OCI-LY1 (cell line): ENCODE results near the gene ODF4.
A peak's percentile ranks its signal among the peaks of the same experiment; 100 is the strongest.

Experiments
- H2AFZ ChIP-seq: fragments of 200-600 bp; sonication (generic), shearing (Covaris generic); 2 replicates; pipeline ENCODE4 v1.6.0; 2014; ENCODE audit warnings: antibody characterized with exemption, mild to moderate bottlenecking, low read length
- H3F3A ChIP-seq: fragments of 200-600 bp; sonication (generic), shearing (Covaris generic); 2 replicates; pipeline ENCODE4 v1.6.0; 2014; ENCODE audit warnings: mild to moderate bottlenecking, antibody characterized with exemption, low read length, moderate library complexity; ENCODE audit not compliant: insufficient read depth
- H3K27ac ChIP-seq: fragments of 200-600 bp; sonication (generic); 2 replicates; pipeline ENCODE4 v1.5.1; 2014; ENCODE audit warnings: low read length, mixed run types, mild to moderate bottlenecking, low read depth; ENCODE audit not compliant: poor library complexity, severe bottlenecking
- H3K27me3 ChIP-seq: fragments of 200-600 bp; sonication (generic); 2 replicates; pipeline ENCODE4 v1.6.0; 2014; ENCODE audit warnings: antibody characterized with exemption, mild to moderate bottlenecking, low read length, moderate library complexity; ENCODE audit not compliant: insufficient read depth
- H3K36me3 ChIP-seq: fragments of 200-600 bp; sonication (generic); 2 replicates; pipeline ENCODE4 v1.6.1; 2014; ENCODE audit warnings: mild to moderate bottlenecking, antibody characterized with exemption, low read length, moderate library complexity, mixed read lengths; ENCODE audit not compliant: insufficient read depth
- H3K4me1 ChIP-seq: fragments of 200-600 bp; sonication (generic); 2 replicates; pipeline ENCODE4 v1.5.1; 2014; ENCODE audit warnings: mild to moderate bottlenecking, low read length, moderate library complexity; ENCODE audit not compliant: insufficient read depth, severe bottlenecking
- H3K4me2 ChIP-seq: fragments of 200-600 bp; sonication (generic), shearing (Covaris generic); 2 replicates; pipeline ENCODE4 v1.6.1; 2014; ENCODE audit warnings: low read length
- H3K4me3 ChIP-seq: fragments of 200-600 bp; sonication (generic); 2 replicates; pipeline ENCODE4 v1.5.1; 2014; ENCODE audit warnings: low read length, low read depth, mild to moderate bottlenecking, mixed read lengths; ENCODE audit not compliant: poor library complexity, severe bottlenecking
- H3K79me2 ChIP-seq: fragments of 200-600 bp; shearing (Covaris generic); 2 replicates; pipeline ENCODE4 v1.6.1; 2016; ENCODE audit warnings: mixed run types, low read length, mixed read lengths; ENCODE audit not compliant: insufficient read depth
- H3K9ac ChIP-seq: fragments of 200-600 bp; sonication (generic), shearing (Covaris generic); 2 replicates; pipeline ENCODE4 v1.6.1; 2014; ENCODE audit warnings: mild to moderate bottlenecking, low read length, mixed read lengths
- H3K9me2 ChIP-seq: fragments of 200-600 bp; sonication (generic), shearing (Covaris generic); 2 replicates; pipeline ENCODE4 v1.6.1; 2014; ENCODE audit warnings: low read depth, mild to moderate bottlenecking, low read length, mixed read lengths
- H3K9me3 ChIP-seq: fragments of 200-600 bp; shearing (Covaris generic); 2 replicates; pipeline ENCODE4 v1.6.1; 2014; ENCODE audit warnings: low read length, mixed read lengths
- H4K20me1 ChIP-seq: fragments of 200-600 bp; sonication (generic), shearing (Covaris generic); 2 replicates; pipeline ENCODE4 v1.6.0; 2016; ENCODE audit warnings: mild to moderate bottlenecking, low read length; ENCODE audit not compliant: insufficient read depth
- CTCF ChIP-seq: fragments of 200-600 bp; sonication (generic), shearing (Covaris generic); IDR thresholded peaks from 2 replicates; pipeline ENCODE4 v1.5.1; 2017; ENCODE audit warnings: mild to moderate bottlenecking, antibody characterized with exemption, low read length, moderate library complexity, mixed read lengths
- EZH2 ChIP-seq: fragments of 200-600 bp; sonication (generic), shearing (Covaris generic); IDR thresholded peaks from 2 replicates; pipeline ENCODE4 v1.8.0; 2017; ENCODE audit warnings: borderline replicate concordance, mixed run types, mild to moderate bottlenecking, antibody characterized with exemption, low read length, moderate library complexity, mixed read lengths

ODF4 gene

GRCh38 chr17:8383143-8383822 lies 43.6 kb downstream of the ODF4 start, which contains the start of gene RPL26:
RPL26 (minus strand) TSS chr17:8383193; CDS start chr17:8382310, 883 bp downstream.
- H3K27me3 ChIP-seq, result no peaks in the 10 kb centered on the region
- no peaks in the 10 kb centered on the region for H3K9me2 ChIP-seq
- peaks cover 44% of the 10 kb centered on the region for H3K36me3 ChIP-seq
- H3F3A ChIP-seq, result 0 out of 2 replicates have a peak, but pooled peaks cover 8% of the 10 kb centered on the region
- peaks cover 40% of the 10 kb centered on the region for H3K4me1 ChIP-seq
- H3K4me3 ChIP-seq, result peak within 1 kb of the TSS; percentile 89
- peak within 1 kb of the TSS; percentile 87 for H3K4me2 ChIP-seq
- H3K27ac ChIP-seq, result peak within 1 kb of the TSS; percentile 65
- H3K9me3 ChIP-seq, result no peaks in the 10 kb centered on the region
- peak within 1 kb of the TSS; percentile 96 for H3K9ac ChIP-seq
- TF ChIP-seq CTCF (peak; percentile 98), EZH2 (no peak)
- peaks cover 19% of the 10 kb centered on the region for H3K79me2 ChIP-seq
- H2AFZ ChIP-seq, result peak within 1 kb of the TSS; percentile 68; the same call in 1 of the 2 replicates
- H4K20me1 ChIP-seq, result no peaks in the 10 kb centered on the region

GRCh38 chr17:8384801-8385378 lies 45.2 kb downstream of the ODF4 start:
- H3K27me3 ChIP-seq, result no peaks in the 10 kb centered on the region
- peaks cover 28% of the 10 kb centered on the region for H3K36me3 ChIP-seq
- no peak overlapping the region for H3K27ac ChIP-seq
- peak overlapping the region; percentile 87; the same call in 1 of the 2 replicates for H3K4me2 ChIP-seq
- TF ChIP-seq EZH2, result no peak
- no peak overlapping the region for H2AFZ ChIP-seq
- no peaks in the 10 kb centered on the region for H3K9me3 ChIP-seq
- 0 out of 2 replicates have a peak, but pooled peaks cover 8% of the 10 kb centered on the region for H3F3A ChIP-seq
- H4K20me1 ChIP-seq, result no peaks in the 10 kb centered on the region
- no peak overlapping the region for H3K4me3 ChIP-seq
- peaks cover 19% of the 10 kb centered on the region for H3K79me2 ChIP-seq
- H3K9ac ChIP-seq, result no peak overlapping the region
- H3K4me1 ChIP-seq, result peaks cover 31% of the 10 kb centered on the region
- H3K9me2 ChIP-seq, result no peaks in the 10 kb centered on the region

GRCh38 chr17:8386841-8387240 lies 47.2 kb downstream of the ODF4 start:
- no peaks in the 10 kb centered on the region for H3K9me2 ChIP-seq
- peaks cover 8% of the 10 kb centered on the region for H3K36me3 ChIP-seq
- H4K20me1 ChIP-seq, result no peaks in the 10 kb centered on the region
- no peaks in the 10 kb centered on the region for H3F3A ChIP-seq
- H3K4me1 ChIP-seq, result peaks cover 11% of the 10 kb centered on the region
- H3K79me2 ChIP-seq, result peaks cover 10% of the 10 kb centered on the region
- H3K9me3 ChIP-seq, result no peaks in the 10 kb centered on the region
- H3K9ac ChIP-seq, result no peak overlapping the region
- H3K27me3 ChIP-seq, result no peaks in the 10 kb centered on the region
- no peak overlapping the region for H3K4me2 ChIP-seq
- no peak overlapping the region for H3K4me3 ChIP-seq
- no peak overlapping the region for H2AFZ ChIP-seq
- no peak overlapping the region for H3K27ac ChIP-seq
- TF ChIP-seq EZH2 (no peak), CTCF (no peak)
